Parathyroid adenoma (tissue), 2 donors: ENCODE measurements around the gene PTK6.

ENCODE experiments used
- H2AFZ ChIP-seq: fragments of 300-600 bp; sonication (generic); one replicate; pipeline ENCODE4 v1.7.0; 2017; ENCODE audit warnings: antibody characterized with exemption, mild to moderate bottlenecking
- H3K27ac ChIP-seq: fragments of 300-600 bp; sonication (generic); one replicate; pipeline ENCODE4 v1.7.0; 2017
- H3K27me3 ChIP-seq: fragments of 300-600 bp; sonication (generic); one replicate; pipeline ENCODE4 v1.7.0; 2017; ENCODE audit warnings: low read length; ENCODE audit not compliant: control insufficient read depth, insufficient read depth
- H3K36me3 ChIP-seq: fragments of 300-600 bp; sonication (generic); one replicate; pipeline ENCODE4 v1.7.0; 2017; ENCODE audit warnings: low read length; ENCODE audit not compliant: control insufficient read depth, insufficient read depth
- H3K4me1 ChIP-seq: fragments of 300-600 bp; sonication (generic); one replicate; pipeline ENCODE4 v1.7.0; 2017; ENCODE audit warnings: control low read depth
- H3K4me2 ChIP-seq: fragments of 300-600 bp; sonication (generic); one replicate; pipeline ENCODE4 v1.7.0; 2017; ENCODE audit warnings: low read length
- H3K4me3 ChIP-seq: fragments of 300-600 bp; sonication (generic); one replicate; pipeline ENCODE4 v1.7.0; 2017; ENCODE audit warnings: low read depth, low read length
- H3K79me2 ChIP-seq: fragments of 300-600 bp; sonication (generic); one replicate; pipeline ENCODE4 v1.7.0; 2017; ENCODE audit warnings: control low read depth
- H3K9ac ChIP-seq: fragments of 300-600 bp; sonication (generic); one replicate; pipeline ENCODE4 v1.7.0; 2017; ENCODE audit warnings: mild to moderate bottlenecking
- H3K9me3 ChIP-seq: fragments of 300-600 bp; sonication (generic); one replicate; pipeline ENCODE4 v1.7.0; 2017; ENCODE audit warnings: low read length; ENCODE audit not compliant: control insufficient read depth
- CTCF ChIP-seq: fragments of 300-600 bp; sonication (generic); IDR thresholded peaks from one replicate; pipeline ENCODE4 v1.7.0; 2017; ENCODE audit warnings: antibody characterized with exemption, mild to moderate bottlenecking
- donor health status: primary hyperparathyroidism.

The PTK6 gene

GRCh38 chr20:63545814-63546213, 8.6 kb upstream of the PTK6 start:
- no peak for TF ChIP-seq CTCF
- Histone ChIP-seq H3K4me3 (no peak overlapping the region), H3K27me3 (no peaks in the 10 kb centered on the region)

GRCh38 chr20:63544958-63545516, 7.9 kb upstream of the PTK6 start:
- no peak overlapping the region for H2AFZ ChIP-seq

More at GRCh38 chr20:63545814-63546213, 8.6 kb upstream of the PTK6 start:
- no peaks in the 10 kb centered on the region for H3K79me2 ChIP-seq
- H3K9me3 ChIP-seq = no peaks in the 10 kb centered on the region
- no peaks in the 10 kb centered on the region for H3K4me1 ChIP-seq
- no peak overlapping the region for H3K27ac ChIP-seq
- H3K36me3 ChIP-seq = no peaks in the 10 kb centered on the region
- no peak overlapping the region for H3K9ac ChIP-seq
- no peak overlapping the region for H3K4me2 ChIP-seq
- no peak overlapping the region for H2AFZ ChIP-seq

GRCh38 chr20:63544241-63544957, 7.2 kb upstream of the PTK6 start:
- Histone ChIP-seq H3K27ac (no peak overlapping the region), H3K4me3 (no peak overlapping the region), H3K4me1 (no peaks in the 10 kb centered on the region), H3K9me3 (no peaks in the 10 kb centered on the region), H3K79me2 (no peaks in the 10 kb centered on the region), H3K4me2 (no peak overlapping the region), H3K9ac (no peak overlapping the region), H3K27me3 (no peaks in the 10 kb centered on the region), H3K36me3 (no peaks in the 10 kb centered on the region), H2AFZ (no peak overlapping the region)
- TF ChIP-seq CTCF = no peak

More at GRCh38 chr20:63544958-63545516, 7.9 kb upstream of the PTK6 start:
- Histone ChIP-seq H3K79me2 (no peaks in the 10 kb centered on the region), H3K9me3 (no peaks in the 10 kb centered on the region), H3K9ac (no peak overlapping the region), H3K27ac (no peak overlapping the region), H3K27me3 (no peaks in the 10 kb centered on the region), H3K36me3 (no peaks in the 10 kb centered on the region), H3K4me1 (no peaks in the 10 kb centered on the region), H3K4me3 (no peak overlapping the region), H3K4me2 (no peak overlapping the region)
- no peak for TF ChIP-seq CTCF

- H3K4me2 ChIP-seq = no peak overlapping the region
- H3K79me2 ChIP-seq = no peaks in the 10 kb centered on the region
- TF ChIP-seq CTCF = no peak
- no peaks in the 10 kb centered on the region for H3K27me3 ChIP-seq
- no peaks in the 10 kb centered on the region for H3K9me3 ChIP-seq
- H3K4me1 ChIP-seq = no peaks in the 10 kb centered on the region
- no peak overlapping the region for H3K9ac ChIP-seq
- H3K36me3 ChIP-seq = no peaks in the 10 kb centered on the region
- no peak overlapping the region for H3K4me3 ChIP-seq
- H2AFZ ChIP-seq = no peak overlapping the region
- no peak overlapping the region for H3K27ac ChIP-seq
These were observed 6.6 kb upstream of the PTK6 start for GRCh38 chr20:63543733-63544132.

GRCh38 chr20:63543131-63543530, 6.0 kb upstream of the PTK6 start:
- Histone ChIP-seq H2AFZ (no peak overlapping the region), H3K9ac (no peak overlapping the region), H3K4me1 (no peaks in the 10 kb centered on the region), H3K79me2 (no peaks in the 10 kb centered on the region), H3K27me3 (no peaks in the 10 kb centered on the region), H3K9me3 (no peaks in the 10 kb centered on the region), H3K27ac (no peak overlapping the region), H3K36me3 (no peaks in the 10 kb centered on the region), H3K4me3 (no peak overlapping the region), H3K4me2 (no peak overlapping the region)
- no peak for TF ChIP-seq CTCF
